ENCODE data around the gene GPN1.
"Not testable (repeated sequence)": the region's sequence is repeated elsewhere in the genome, so short reads cannot be mapped to it uniquely, and the experiment has no call there.

Gene GPN1

DNA sequence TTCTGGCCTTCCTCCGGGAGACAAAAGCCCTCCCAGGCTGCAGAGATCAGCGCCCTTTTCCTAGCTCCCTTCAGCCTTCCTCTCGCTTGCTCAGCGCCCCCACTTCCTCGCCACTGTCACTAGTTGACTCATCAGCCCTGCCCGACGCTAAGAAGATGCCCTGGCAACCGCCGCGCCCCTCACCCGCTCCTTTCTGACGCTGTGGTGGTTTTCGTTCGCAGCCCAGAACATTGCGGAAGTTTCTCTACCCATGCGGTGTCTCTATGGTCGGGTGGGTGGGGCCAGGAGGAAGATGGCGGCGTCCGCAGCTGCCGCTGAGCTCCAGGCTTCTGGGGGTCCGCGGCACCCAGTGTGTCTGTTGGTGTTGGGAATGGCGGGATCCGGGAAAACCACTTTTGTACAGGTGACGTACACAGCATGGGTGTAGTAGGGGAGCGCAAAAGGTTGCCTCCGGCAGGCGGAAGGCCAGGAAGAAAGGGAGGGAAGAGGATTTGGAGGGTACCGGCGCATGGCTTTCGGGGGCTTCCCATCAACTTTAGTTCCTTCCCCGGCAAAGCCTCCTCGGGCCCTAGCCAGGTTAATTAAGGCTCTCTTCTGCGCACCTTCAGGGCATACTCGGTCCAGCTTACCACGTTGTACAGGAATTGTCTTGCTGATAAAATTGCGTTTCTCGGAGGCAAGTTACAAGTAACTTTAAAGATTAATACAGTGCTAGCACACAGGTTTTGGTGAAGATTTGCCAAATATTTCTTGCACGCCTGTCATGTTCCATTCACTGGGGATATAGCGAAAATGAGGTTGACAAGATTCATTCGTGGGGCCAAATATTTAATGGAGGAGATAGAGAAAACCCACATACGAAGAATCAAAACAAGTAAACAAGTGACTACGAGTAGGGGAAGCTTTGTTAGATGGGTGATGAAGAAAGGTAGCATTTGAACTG lies at the start of gene GPN1, which contains the start of gene CCDC121:
GPN1 (plus strand) TSS at position 284 of the 943 bp plus-strand sequence; CDS start at position 293, 9 bp downstream.
CCDC121 (minus strand) TSS at position 246 of the 943 bp plus-strand sequence. CDS start 1,213 bp downstream, outside the sequence.
- DNase-seq = peak; percentile 97

- DNase-seq = no peak
These were observed 47.3 kb upstream of the GPN1 start for GRCh38 chr2:27581417-27582128.

- DNase-seq = no peak
These were observed 46.6 kb upstream of the GPN1 start for GRCh38 chr2:27582129-27582694.

- DNase-seq = peak; percentile 92
These were observed 46.0 kb upstream of the GPN1 start, which contains the start of gene ZNF512 for GRCh38 chr2:27582695-27583389. Gene ZNF512 (plus strand): TSS chr2:27583042. CDS start chr2:27583113, 71 bp downstream.

DNA sequence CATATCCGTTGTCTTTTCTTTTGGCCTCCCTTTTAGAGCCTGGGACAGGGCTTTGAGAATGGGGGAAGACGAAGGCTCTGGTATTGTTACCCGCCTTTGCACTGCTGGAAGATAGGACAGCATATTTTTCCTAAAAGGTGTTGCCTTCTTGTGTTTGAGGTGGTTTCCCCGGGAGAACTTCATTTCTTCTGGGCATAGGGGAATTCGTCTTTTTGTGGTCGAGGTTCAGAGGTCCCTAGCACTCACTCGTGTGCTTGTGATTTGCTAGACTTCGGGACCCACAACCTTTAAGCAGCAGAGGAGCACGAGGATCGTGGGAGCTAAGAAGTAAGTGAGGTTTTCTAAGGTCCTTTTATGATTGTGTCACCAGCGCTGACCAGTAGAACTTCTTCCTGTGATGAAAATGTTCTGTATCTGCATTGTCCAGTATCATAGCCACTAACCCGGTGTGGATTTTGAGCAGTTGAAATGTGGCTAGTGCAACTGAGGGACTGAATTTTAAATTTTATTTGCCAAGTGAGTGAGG lies 45.4 kb upstream of the GPN1 start:
- DNase-seq = no peak

DNA sequence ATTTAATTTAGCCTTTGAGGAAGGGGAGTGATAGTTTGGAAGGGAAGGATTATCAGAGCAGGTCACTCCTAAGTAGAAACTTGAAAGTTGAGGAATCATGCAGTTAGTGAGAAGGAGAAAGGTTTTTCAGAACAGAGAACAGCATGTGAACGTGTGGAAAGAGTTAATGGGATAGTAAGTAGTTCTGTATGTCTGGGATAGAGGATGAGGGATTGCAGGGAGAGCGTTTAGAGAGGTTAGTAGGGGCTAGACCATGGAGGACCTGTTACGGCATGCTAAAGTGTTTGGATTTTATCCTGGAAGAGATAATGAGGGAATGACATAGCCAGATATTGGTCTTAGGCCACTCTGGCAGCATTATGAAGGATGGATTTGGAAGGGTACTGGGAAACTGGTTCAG lies 44.3 kb upstream of the GPN1 start:
- DNase-seq = no peak

- no peak for DNase-seq
These were observed 41.8 kb upstream of the GPN1 start for GRCh38 chr2:27587025-27587424.

- no peak for DNase-seq
These were observed 40.5 kb upstream of the GPN1 start for GRCh38 chr2:27588308-27588707.

- no peak for DNase-seq
These were observed 37.1 kb upstream of the GPN1 start for GRCh38 chr2:27591745-27592144.

- DNase-seq = no peak
These were observed 35.6 kb upstream of the GPN1 start for GRCh38 chr2:27593240-27593639.

- not testable (repeated sequence) for DNase-seq
These were observed 34.7 kb upstream of the GPN1 start for GRCh38 chr2:27594020-27594703.

- not testable (repeated sequence) for DNase-seq
These were observed 33.4 kb upstream of the GPN1 start for GRCh38 chr2:27595412-27595811.

- DNase-seq = no peak
These were observed 32.2 kb upstream of the GPN1 start for GRCh38 chr2:27596627-27597026.

GRCh38 chr2:27606611-27607010 lies 22.2 kb upstream of the GPN1 start:
- no peak for DNase-seq

GRCh38 chr2:27613985-27614384 lies 14.9 kb upstream of the GPN1 start:
- no peak for DNase-seq

DNA sequence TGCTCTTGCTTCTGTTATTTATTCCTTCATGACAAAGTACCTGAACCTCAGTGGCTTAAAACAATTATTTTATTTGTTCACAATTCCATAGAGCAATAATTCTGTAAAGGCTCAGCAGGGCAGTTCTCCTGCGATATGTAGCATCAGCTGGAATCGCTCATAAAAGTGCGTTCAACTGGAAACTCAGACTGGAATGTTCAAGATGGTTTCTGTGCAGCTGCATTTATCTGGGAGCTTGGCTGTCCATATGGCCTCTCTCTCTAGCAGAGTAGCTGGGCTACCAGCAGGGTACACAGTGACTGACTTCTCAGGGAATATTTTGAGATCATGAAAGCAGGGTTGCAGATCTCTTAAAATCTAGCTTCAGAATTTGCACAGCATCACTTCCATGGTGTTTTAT lies 13.5 kb upstream of the GPN1 start:
- no peak for DNase-seq

DNA sequence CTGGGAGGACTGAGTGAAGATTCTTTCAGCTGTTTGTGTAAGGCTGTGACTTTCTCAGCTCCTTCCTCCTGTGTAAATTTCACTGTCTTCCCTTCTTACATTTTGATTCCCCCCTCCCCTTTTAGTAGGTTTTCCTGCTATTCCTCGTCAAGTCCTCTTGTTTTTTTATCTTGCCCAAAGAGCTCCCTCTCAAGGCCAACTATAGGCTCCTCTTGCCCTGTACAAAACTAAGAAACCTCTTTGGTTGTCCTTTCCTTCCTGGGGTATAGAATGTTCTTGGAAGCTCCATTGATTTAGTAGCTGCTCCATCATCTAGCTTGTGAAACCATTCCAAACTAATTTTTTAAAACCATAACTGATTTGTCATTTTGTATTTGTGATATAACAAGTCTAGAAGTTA lies 7.3 kb upstream of the GPN1 start:
- no peak for DNase-seq

- DNase-seq = no peak
These were observed 5.9 kb upstream of the GPN1 start for GRCh38 chr2:27622921-27623384.

- DNase-seq = no peak
These were observed 3.9 kb upstream of the GPN1 start for GRCh38 chr2:27624943-27625342.

DNA sequence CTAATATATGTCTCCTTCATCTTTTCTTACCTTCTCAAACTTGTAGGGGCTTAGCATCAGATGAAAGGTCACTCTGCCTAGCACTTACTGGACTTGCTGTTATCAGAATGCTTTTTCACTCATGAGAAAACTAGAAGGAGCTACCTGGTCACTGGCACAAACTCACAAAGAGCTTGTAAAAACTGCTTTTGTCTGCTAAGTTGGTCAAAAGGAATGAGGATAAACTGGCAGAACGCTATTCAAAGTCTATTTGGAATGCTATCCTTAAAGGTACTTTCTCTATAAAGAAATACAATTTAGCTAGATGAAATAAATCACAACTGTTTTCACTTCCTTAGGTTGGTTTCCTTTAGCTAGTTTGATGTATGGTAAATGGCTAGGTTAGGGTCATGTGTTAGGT lies 2.5 kb upstream of the GPN1 start:
- DNase-seq = not testable (repeated sequence)

- DNase-seq = not testable (repeated sequence)
These were observed 1.9 kb upstream of the GPN1 start for GRCh38 chr2:27626921-27627320.

Measured in activated CD4-positive, alpha-beta T cell treated with anti-CD3 and anti-CD28 coated beads, Interleukin-2, Interleukin-6, amounts not matched to agents 100 ng/mL and 50 ng/mL, durations not matched to agents 16 hours and 8 hours (primary cell).